Measurements from ENCODE around the gene EYA2.

The EYA2 gene

DNA sequence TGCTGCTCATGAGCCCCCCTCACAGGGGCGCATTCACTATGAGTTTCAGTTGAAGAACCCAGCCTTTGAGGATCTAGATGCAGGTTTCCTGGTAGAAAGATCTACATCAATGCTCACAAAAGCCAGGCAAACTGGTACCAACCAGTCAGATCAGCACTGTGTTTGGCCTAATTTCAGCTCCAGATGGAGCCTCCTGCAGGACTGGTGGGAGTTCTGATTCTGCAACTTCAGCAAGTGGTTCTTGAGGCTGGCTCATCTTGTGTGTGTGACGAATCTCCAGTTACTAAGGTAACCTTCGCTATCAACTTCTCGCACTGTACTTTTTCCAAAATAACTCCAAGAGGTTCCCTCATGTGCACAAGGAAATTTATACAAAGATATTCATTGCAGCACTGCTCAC is 343.1 kb downstream of the EYA2 start:
- no peak for DNase-seq
